Stimulated activated CD4-positive, alpha-beta T cell treated with anti-CD3 and anti-CD28 coated beads, Interleukin-12 subunit alpha, Interleukin-12 subunit beta, amount 100 ng/mL, for 24 hours (primary cell): ENCODE results near the gene MT1M.

ENCODE experiments used
- DNase-seq, 2 experiments: peaks; one replicate each; pipeline ENCODE4 v3.0.0-alpha.2; 2020; ENCODE audit warnings: low read depth in 2 of 2

The MT1M gene

GRCh38 chr16:56628486-56629350, 3.7 kb upstream of the MT1M start:
- DNase-seq, result no peak

- no peak for DNase-seq
Observed at GRCh38 chr16:56629531-56629930, 2.9 kb upstream of the MT1M start.

- DNase-seq, result no peak
Observed at GRCh38 chr16:56630134-56630533, 2.3 kb upstream of the MT1M start.

- no peak for DNase-seq
Observed at GRCh38 chr16:56631197-56631596, 1.3 kb upstream of the MT1M start.

GRCh38 chr16:56631832-56632155, 665 bp upstream of the MT1M start:
- no peak for DNase-seq

- DNase-seq, result no peak
Observed at GRCh38 chr16:56632848-56633365, 448 bp downstream of the MT1M start.

- no peak for DNase-seq
Observed at GRCh38 chr16:56633535-56633934, 1.1 kb downstream of the MT1M start.

- no peak for DNase-seq
Observed at GRCh38 chr16:56634715-56635440, 2.4 kb downstream of the MT1M start.

DNA sequence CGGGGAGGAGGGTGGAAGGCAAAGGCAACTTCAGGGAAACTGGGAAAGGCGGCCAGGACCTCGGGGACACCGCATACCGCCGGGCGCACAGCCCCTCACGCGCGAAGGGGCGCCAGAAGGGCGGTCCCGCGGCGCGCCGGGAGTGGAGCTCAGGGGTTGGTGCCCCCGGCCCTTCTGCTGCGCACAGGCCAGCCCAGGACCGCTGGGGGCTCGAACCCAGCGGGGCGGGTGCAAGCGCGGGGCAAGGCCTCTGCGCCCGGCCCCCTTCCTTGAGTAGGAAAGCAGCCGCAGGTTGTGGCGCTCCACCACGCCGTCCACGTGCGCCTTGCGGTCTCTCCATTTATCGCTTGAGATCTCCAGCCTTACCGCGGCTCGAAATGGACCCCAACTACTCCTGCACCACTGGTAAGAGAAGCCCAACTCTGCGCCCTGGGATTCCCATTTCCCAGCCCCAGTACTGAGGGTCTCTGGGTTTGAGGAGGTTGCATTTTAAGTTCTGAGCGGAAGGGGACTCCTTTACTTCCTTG, 3.0 kb downstream of the MT1M start:
- no peak for DNase-seq

DNA sequence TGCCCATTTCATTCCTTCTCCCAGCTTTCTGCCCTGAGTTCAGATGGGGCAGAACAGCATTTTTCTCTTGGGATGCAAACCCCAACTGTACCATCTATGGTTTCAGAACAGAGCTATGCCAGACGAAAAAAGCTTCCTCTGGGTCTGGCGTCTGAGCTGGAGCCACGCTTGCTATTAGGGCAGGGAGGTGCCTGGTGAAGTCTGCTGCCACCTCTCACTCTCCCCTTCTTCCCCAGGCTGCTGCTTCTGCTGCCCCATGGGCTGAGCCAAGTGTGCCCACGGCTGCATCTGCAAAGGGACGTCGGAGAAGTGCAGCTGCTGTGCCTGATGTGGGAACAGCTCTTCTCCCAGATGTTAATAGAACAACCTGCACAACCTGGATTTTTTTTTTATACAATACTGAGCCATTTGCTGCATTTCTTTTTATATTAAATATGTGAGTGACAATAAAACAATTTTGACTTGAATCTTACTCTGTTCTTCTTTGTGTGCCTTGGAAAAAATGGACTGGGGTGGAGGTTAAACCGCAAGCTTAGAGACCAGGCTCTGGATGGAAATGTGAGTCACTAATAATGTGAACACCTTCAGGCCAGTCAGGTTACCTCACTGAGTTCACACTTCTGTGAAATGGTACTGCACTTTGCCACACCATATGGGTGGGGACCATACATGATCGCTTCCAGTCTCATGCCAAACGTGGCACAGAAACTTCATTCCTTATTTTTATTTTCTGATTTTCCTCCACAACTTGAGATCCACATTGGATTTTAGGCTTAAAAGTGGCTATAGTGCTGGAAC, 4.4 kb downstream of the MT1M start:
- DNase-seq, result no peak

DNA sequence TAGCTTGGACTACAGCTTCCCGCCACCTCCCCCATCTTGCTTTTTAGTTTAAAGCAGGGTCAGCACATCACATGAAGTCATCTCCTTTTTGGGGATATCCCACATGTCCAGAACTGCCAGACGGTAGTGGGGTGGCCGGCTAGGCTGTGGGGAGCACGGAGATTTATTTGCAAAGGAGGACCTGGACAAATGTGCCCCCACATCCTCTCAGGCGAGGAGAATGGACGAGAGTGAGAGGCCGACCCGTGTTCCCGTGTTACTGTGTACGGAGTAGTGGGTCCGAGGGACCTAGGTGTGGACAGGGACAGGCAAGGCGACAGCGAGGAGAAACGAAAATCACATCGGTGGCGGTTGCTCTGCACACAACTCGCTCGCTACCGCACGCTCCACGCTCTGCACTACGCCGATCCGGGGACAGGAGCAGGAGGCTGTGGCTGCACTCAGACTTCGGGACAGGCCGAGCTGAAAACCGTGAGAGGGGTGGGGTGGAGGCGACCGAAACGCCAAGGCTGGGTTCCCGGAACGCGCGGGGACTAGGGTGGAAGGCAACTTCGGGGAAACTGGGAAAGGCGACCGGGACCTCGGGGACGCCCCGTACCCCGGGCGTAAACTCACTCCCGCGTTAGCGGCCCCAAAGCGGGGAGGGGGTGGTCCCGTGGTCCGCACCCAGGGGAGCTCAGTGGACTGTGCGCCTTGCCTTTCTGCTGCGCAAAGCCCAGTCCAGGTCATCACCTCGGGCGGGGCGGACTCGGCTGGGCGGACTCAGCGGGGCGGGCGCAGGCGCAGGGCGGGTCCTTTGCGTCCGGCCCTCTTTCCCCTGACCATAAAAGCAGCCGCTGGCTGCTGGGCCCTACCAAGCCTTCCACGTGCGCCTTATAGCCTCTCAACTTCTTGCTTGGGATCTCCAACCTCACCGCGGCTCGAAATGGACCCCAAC, 5.6 kb downstream of the MT1M start, which contains the start of gene MT1A:
MT1A (plus strand) TSS at position 853 of the 937 bp plus-strand sequence; CDS start at position 926, 73 bp downstream.
- DNase-seq, result no peak

DNA sequence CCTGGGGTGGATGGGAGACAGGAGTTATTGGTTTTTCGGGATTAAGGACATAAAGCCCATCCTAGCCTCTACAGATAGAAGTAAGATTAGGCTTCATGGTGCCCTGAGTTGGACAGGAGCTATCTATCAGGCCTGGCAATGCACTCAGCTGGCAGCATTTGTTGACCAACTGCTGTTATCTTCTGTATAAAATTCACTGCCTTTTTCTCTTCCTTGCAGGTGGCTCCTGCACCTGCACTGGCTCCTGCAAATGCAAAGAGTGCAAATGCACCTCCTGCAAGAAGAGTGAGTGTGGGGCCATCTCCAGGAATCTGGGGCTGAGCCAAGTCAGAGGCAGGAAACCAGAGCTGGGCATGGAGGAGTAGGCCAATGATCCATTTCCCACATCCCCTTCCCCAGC, 6.6 kb downstream of the MT1M start:
- DNase-seq, result no peak

DNA sequence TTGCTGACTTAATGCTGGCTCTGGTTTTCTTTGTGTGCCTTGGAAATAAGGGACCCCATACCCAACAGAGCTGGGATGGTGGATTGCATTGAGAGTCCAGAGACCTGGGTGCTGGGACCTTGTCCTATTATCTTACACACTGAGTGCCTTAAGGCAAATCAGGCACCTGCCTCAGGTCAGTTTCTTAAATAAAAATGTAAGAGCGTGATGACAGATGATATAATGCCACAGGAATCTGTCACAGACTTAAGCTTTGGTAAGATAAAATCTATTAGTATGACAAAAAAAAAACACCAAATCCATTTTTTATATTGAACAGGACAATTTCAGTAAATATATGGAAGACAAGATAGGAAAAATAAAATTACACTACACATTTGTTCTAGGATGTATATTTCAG, 7.6 kb downstream of the MT1M start:
- DNase-seq, result no peak

GRCh38 chr16:56641166-56641565, 8.7 kb downstream of the MT1M start:
- DNase-seq, result no peak

GRCh38 chr16:56643080-56643778, 10.8 kb downstream of the MT1M start:
- DNase-seq, result peak; percentile 58 to 70

GRCh38 chr16:56643833-56644232, 11.4 kb downstream of the MT1M start:
- DNase-seq, result no peak

DNA sequence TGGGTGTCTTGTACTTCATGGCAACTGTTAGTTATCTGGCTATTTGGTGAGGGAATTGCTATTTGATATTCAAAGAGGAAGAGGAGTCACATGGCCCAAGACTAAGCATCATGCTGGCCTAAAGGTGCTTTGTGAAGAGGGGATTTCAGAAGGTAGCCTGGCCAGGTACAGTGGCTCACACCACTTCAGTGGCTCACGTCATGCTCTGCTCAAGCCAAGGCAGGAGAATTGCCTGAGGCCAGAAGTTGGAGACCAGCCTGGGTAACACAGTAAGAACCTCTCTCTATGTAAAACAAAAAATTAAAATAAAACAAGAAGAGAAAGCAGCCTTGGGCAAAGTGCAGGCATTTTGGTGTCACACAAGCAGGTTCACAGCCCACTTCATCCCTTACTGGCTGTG, 12.9 kb downstream of the MT1M start:
- no peak for DNase-seq

- no peak for DNase-seq
Observed at GRCh38 chr16:56645838-56646237, 13.4 kb downstream of the MT1M start.

DNA sequence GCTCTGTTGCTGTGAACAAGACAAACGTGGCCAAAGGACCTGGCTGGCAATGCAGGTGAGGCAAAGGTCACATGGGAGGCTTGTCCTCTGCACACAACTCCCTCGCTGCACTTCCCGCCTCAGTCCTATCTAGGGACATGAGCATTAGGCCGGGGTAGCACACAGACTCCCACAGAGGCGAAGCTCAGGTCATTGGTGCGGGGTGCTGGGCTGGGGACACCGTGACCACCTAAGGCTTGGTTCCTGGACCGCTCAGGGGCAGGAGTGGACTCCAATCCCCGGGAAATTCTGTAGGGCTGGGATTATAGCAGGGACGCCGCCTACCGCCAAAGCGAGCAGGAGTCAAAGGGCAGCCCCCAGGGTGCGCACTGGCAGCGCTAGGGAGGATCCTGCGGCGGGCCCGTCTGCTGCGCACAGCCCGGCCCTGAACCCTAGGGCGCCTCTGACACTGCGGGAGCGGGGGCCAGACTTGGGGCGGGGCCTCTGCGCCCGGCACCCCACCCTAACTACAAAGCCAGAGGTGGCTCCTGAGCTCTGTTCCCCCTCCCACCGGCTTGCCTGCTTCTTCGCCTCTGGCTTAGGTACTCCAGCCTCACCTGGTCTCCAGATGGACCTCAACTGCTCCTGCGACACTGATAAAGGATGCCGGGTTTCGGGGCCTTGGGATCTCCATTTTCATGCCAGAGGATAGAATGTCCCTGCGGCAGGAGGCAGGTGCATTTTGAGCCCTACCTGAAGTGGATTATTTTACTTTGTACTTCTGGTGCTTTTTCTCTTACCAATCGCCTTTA, 15.4 kb downstream of the MT1M start:
- DNase-seq, result no peak
